GM21619 (cell line): ENCODE results near the gene INPP5D.
A peak's percentile ranks its signal among the peaks of the same experiment; 100 is the strongest.

Source experiments
- ATAC-seq: cut with Tn5 transposase; IDR thresholded peaks from one replicate; pipeline ENCODE4 v1.9.1; 2021; ENCODE audit not compliant: unreplicated experiment

The INPP5D gene

GRCh38 chr2:233075141-233075965 lies 15.2 kb downstream of the INPP5D start:
- peak; percentile 25 for ATAC-seq

GRCh38 chr2:233075966-233076339 lies 15.8 kb downstream of the INPP5D start:
- peak; percentile 57 for ATAC-seq

GRCh38 chr2:233076749-233077148 lies 16.6 kb downstream of the INPP5D start:
- no peak for ATAC-seq

GRCh38 chr2:233079473-233079877 lies 19.3 kb downstream of the INPP5D start:
- peak; percentile 32 for ATAC-seq

GRCh38 chr2:233079953-233080835 lies 20.1 kb downstream of the INPP5D start:
- no peak for ATAC-seq

- no peak for ATAC-seq
These were observed 20.7 kb downstream of the INPP5D start for GRCh38 chr2:233080836-233081229.

- ATAC-seq, result no peak
These were observed 21.1 kb downstream of the INPP5D start for GRCh38 chr2:233081232-233081730.

DNA sequence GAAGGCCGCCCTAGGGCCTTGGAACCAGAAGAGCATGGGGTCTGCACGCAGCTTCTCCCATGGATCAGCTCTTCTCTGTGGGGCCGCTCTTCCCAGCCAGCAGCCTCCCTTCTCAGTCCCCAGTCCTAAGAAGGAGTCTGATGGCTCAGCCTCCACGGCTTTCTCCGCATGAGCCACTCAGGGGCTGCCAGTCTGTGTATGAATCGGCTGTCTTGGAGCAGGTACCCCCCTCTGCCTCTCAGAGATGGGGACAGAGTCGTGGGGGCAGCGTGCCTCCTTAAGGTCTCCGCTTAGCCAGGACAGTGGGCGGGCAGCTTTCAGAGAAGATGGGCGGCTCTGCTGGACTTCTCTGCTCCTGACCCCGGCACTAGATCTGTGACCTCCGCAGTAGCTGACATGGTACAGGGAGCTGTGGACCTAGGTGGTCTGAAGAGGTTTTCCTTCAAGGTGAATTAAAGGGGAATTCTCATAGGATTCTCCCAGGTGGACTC lies 21.6 kb downstream of the INPP5D start:
- peak; percentile 1 for ATAC-seq

- peak; percentile 39 for ATAC-seq
These were observed 22.2 kb downstream of the INPP5D start for GRCh38 chr2:233082222-233082930.

- ATAC-seq, result no peak
These were observed 23.0 kb downstream of the INPP5D start for GRCh38 chr2:233082931-233083755.

- no peak for ATAC-seq
These were observed 23.6 kb downstream of the INPP5D start for GRCh38 chr2:233083782-233084181.

DNA sequence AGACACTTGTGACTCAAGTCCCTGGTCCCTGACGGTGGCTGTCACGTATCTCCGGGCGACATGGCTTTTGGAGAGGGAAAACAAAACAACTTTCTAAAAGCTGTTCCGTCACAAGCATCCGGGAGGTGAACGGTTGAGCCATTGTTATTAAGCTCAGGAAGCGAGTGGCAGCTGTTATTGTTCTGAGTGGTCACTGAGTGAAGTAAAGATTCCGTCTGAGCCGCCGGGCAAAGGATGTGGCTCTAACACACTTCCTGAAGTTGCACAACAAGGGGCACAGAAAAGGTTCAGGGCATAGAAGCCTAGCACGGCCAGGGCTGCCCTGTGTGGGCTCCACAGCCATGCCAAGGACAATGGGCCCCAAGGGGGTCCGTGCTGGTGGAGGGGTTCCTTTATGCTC lies 24.3 kb downstream of the INPP5D start:
- peak; percentile 27 for ATAC-seq

GRCh38 chr2:233085037-233085838 lies 25.1 kb downstream of the INPP5D start:
- no peak for ATAC-seq

GRCh38 chr2:233085839-233086150 lies 25.7 kb downstream of the INPP5D start:
- ATAC-seq, result no peak

DNA sequence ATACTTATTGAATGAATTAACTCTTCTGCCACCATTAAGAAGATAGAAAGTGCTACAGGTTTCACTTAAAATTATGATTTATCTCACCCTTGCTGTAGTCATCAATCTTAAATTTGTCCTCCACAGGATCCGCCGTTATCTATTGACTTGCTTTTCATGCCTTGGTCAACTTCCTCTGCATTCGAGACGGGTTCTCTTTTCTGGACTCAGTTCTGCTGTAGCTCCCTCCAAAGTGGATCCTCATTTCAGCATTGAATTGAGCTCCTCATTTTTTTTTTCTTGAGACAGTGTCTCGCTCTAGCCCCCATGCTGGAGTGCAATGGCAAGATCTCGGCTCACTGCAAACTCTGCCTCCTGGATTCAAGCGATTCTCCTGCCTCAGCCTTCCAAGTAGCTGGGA lies 27.6 kb downstream of the INPP5D start:
- no peak for ATAC-seq

- no peak for ATAC-seq
These were observed 28.8 kb downstream of the INPP5D start for GRCh38 chr2:233088972-233089345.

GRCh38 chr2:233089851-233090250 lies 29.7 kb downstream of the INPP5D start:
- no peak for ATAC-seq

GRCh38 chr2:233090879-233091278 lies 30.7 kb downstream of the INPP5D start:
- no peak for ATAC-seq

DNA sequence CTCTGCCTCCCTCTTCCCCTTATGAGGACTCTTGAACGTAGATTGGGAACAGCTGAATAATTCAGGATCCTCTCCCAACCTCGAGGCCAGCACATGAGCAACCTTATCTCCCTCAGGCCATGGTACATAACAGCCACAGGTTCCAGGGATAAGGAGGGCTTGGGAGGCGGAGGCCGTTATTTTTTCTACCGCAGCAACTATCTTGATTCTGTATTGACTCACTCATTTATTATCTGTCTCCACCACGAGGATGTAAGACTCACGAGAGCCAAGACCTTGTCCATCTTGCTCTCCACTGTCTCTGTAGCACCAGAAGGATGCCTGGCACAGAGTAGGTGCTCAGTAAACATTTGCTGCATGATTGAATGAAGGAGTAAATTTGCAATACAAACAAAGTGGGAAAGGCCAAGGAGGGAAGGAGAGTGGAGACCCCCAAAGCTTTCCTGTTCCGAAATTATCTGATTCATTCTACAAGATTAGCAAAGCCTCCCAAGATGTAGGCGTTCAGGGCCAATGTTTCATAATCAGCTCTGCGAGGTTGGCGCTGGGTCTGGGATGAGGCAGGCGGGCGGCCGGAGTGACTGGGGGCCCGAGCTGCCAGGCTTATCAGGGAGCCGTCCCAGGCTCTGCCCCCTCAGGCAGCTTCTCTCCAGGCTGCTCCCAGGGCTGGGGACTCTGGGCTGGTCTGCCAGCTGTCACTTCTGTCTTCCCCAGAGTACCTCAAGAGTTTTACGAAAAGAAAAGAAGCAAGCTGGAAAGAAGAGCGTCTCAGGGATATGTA lies 31.6 kb downstream of the INPP5D start:
- no peak for ATAC-seq
